RWPE2 (cell line): ENCODE measurements around the gene PMCH.

ENCODE experiments used
- ATAC-seq: fragments of 200-7000 bp; cut with Tn5 transposase; 3 replicates; pipeline ENCODE4 v1.9.1; 2021; ENCODE audit warnings: low read depth
- DNase-seq: peaks from one replicate; pipeline ENCODE4 v3.0.0-alpha.2; 2020; ENCODE audit warnings: low spot score
- H3K27ac ChIP-seq: fragments of 450-650 bp; 2 replicates; pipeline ENCODE4 v1.5.1; 2017; ENCODE audit warnings: mild to moderate bottlenecking; ENCODE audit not compliant: poor library complexity, severe bottlenecking
- H3K27me3 ChIP-seq: fragments of 250-450 bp; sonication (Bioruptor Pico); 2 replicates; pipeline ENCODE4 v1.5.1; 2021; ENCODE audit warnings: mild to moderate bottlenecking, moderate library complexity; ENCODE audit not compliant: insufficient read depth, poor library complexity, severe bottlenecking
- H3K36me3 ChIP-seq: fragments of 250-450 bp; sonication (Bioruptor Pico); 2 replicates; pipeline ENCODE4 v1.5.1; 2020; ENCODE audit warnings: low read depth, mild to moderate bottlenecking, moderate library complexity
- H3K4me1 ChIP-seq: fragments of 250-450 bp; sonication (Bioruptor Pico); 2 replicates; pipeline ENCODE4 v1.5.1; 2021; ENCODE audit warnings: mild to moderate bottlenecking, moderate library complexity; ENCODE audit not compliant: insufficient read depth, poor library complexity, severe bottlenecking
- H3K4me3 ChIP-seq: fragments of 250-450 bp; sonication (Bioruptor Pico); 2 replicates; pipeline ENCODE4 v1.5.1; 2021; ENCODE audit warnings: mild to moderate bottlenecking, moderate library complexity; ENCODE audit not compliant: severe bottlenecking
- H3K9me3 ChIP-seq: fragments of 250-450 bp; sonication (Bioruptor Pico); 2 replicates; pipeline ENCODE4 v1.5.1; 2021; ENCODE audit warnings: mild to moderate bottlenecking, moderate library complexity; ENCODE audit not compliant: severe bottlenecking
- TF ChIP-seq, protein P1 (sequence below): fragments of 450-650 bp; IDR thresholded peaks from one replicate; pipeline ENCODE4 v1.5.1; 2017; ENCODE audit warnings: mild to moderate bottlenecking, moderate library complexity; ENCODE audit not compliant: poor library complexity, severe bottlenecking

Gene PMCH

GRCh38 chr12:102172436-102172835 lies 25.2 kb downstream of the PMCH start:
- H3K27me3 ChIP-seq = no peaks in the 10 kb centered on the region
- peaks cover 18% of the 10 kb centered on the region; the same call in 1 of the 2 replicates for H3K36me3 ChIP-seq
- no peak overlapping the region for H3K27ac ChIP-seq
- no peaks in the 10 kb centered on the region for H3K9me3 ChIP-seq
- no peak overlapping the region for H3K4me3 ChIP-seq
- DNase-seq (no peak), ATAC-seq (no peak)
- no peaks in the 10 kb centered on the region for H3K4me1 ChIP-seq
- TF ChIP-seq, protein P1, sequence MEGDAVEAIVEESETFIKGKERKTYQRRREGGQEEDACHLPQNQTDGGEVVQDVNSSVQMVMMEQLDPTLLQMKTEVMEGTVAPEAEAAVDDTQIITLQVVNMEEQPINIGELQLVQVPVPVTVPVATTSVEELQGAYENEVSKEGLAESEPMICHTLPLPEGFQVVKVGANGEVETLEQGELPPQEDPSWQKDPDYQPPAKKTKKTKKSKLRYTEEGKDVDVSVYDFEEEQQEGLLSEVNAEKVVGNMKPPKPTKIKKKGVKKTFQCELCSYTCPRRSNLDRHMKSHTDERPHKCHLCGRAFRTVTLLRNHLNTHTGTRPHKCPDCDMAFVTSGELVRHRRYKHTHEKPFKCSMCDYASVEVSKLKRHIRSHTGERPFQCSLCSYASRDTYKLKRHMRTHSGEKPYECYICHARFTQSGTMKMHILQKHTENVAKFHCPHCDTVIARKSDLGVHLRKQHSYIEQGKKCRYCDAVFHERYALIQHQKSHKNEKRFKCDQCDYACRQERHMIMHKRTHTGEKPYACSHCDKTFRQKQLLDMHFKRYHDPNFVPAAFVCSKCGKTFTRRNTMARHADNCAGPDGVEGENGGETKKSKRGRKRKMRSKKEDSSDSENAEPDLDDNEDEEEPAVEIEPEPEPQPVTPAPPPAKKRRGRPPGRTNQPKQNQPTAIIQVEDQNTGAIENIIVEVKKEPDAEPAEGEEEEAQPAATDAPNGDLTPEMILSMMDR = no peak

DNA sequence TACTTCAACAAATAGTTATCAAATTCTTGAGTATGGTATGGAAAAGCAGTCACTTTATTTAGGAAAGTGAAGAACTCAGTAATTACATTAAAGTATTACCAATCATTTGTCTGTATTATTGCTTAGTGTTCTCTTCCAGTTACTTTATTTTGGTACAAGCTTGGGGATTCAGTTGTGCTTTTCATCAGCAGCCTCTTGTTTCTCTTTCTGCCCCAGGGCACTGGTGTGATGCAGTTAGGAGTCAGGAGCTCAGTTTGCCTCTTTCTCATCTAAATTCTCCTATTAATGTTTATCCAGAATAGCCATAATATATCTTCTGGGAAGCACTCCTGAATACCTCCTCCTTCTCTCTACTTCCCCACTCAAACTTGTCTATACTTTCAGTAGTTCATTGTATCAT lies 25.7 kb downstream of the PMCH start:
- H3K27ac ChIP-seq = no peak overlapping the region
- DNase-seq (no peak), ATAC-seq (no peak)
- H3K4me1 ChIP-seq = no peaks in the 10 kb centered on the region
- H3K4me3 ChIP-seq = no peak overlapping the region
- H3K36me3 ChIP-seq = peaks cover 18% of the 10 kb centered on the region; the same call in 1 of the 2 replicates
- no peaks in the 10 kb centered on the region for H3K27me3 ChIP-seq
- H3K9me3 ChIP-seq = no peaks in the 10 kb centered on the region
- TF ChIP-seq, protein P1 = no peak

GRCh38 chr12:102169922-102170621 lies 27.6 kb downstream of the PMCH start:
- Histone ChIP-seq H3K9me3 (no peaks in the 10 kb centered on the region), H3K36me3 (peaks cover 13% of the 10 kb centered on the region; the same call in 1 of the 2 replicates), H3K27me3 (no peaks in the 10 kb centered on the region), H3K27ac (no peak overlapping the region), H3K4me1 (no peaks in the 10 kb centered on the region), H3K4me3 (no peak overlapping the region)
- TF ChIP-seq, protein P1 = peak; percentile 74
- DNase-seq (no peak), ATAC-seq (peak; percentile 46; the same call in 1 of the 3 replicates)

DNA sequence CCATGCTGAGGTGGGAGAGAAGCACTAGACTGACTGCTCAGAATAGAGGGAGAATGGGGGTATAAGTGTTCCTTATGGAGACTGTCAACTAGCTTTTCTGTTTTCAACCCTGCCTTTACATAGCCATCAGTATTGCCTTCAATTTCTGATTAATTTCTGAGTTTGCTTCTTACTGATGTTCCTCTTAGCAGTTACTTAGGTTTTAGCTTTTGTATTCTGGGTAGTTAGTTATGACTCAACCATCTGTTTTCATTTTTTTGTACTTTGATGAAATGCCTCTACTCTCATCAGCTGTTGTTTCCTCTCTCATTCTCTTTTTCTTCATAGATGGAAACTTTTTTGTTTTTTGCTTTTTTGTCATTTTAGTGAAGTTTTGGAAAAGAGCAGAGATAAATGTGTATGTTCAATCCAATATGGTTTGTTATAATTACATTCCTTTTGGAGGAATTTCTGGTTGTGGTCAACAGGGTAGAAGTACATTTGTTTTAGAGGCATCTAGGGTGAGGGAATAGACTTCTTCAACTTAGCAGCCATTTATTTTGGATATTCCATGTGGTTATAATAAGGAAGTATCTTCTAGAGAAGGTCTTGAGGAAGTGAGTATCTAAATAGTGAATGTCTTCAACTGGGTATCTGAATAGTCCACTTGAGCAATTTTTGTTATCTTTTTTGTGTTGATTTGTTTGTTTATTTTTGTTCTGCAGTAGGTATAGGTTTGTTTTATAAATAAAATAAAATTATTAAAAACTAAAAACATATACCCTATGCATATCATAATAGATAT lies 29.6 kb downstream of the PMCH start:
- no peak overlapping the region for H3K27ac ChIP-seq
- no peak for ATAC-seq
- DNase-seq = no peak

More for the DNA sequence above, 29.6 kb downstream of the PMCH start:
- H3K9me3 ChIP-seq = no peaks in the 10 kb centered on the region
- TF ChIP-seq, protein P1 = no peak
- no peaks in the 10 kb centered on the region for H3K4me1 ChIP-seq
- H3K27me3 ChIP-seq = no peaks in the 10 kb centered on the region
- H3K36me3 ChIP-seq = peaks cover 13% of the 10 kb centered on the region; the same call in 1 of the 2 replicates
- no peak overlapping the region for H3K4me3 ChIP-seq
